T-cell (primary cell): ENCODE data around the gene USP11. TPM values are rescaled to one million over a fixed set of nuclear protein-coding genes. Genes with fewer than 3 reads are reported as not detected.
"Not testable (repeated sequence)": the region's sequence is repeated elsewhere in the genome, so short reads cannot be mapped to it uniquely, and the experiment has no call there.

Source experiments
- ATAC-seq, 4 experiments: fragments of 200-7000 bp in 3 of 4; fragments of 150-1000 bp in 1 of 4; cut with Tn5 transposase; replicated peaks in 1 of 4; 1 replicate in 3 of 4; 2 replicates in 1 of 4; pipeline ENCODE4 v1.10.0; 2021; ENCODE audit warnings: moderate library complexity in 3 of 4, mild to moderate bottlenecking in 2 of 4, moderate number of reproducible peaks in 1 of 4
- CTCF ChIA-PET, 2 donors: fragments of 300-600 bp; sonication (Branson Sonifier 250); formaldehyde crosslinking; loops; one replicate each; lab custom pipeline; 2022; ENCODE audit warnings: antibody characterized with exemption in 2 of 2; lab: Charles Lee
- POLR2A ChIA-PET, 2 donors: fragments of 300-600 bp; sonication (Branson Sonifier 250); formaldehyde crosslinking; loops; one replicate each; lab custom pipeline; 2022; ENCODE audit warnings: antibody characterized with exemption in 2 of 2; lab: Charles Lee
- DNase-seq, 35 experiments: peaks; one replicate each; pipeline versions ENCODE4 v3.0.0 to v3.0.0-alpha.2; 2013 to 2023
- H3K27ac ChIP-seq: one replicate; pipeline ENCODE4 v1.5.1; 2013; ENCODE audit warnings: low read length
- H3K27me3 ChIP-seq, 2 experiments: replicated peaks in 1 of 2; 1 replicate in 1 of 2; 2 replicates in 1 of 2; pipeline versions ENCODE4 v1.6.1 to v1.7.0; 2013; ENCODE audit warnings: low read length in 1 of 2, mixed read lengths in 1 of 2; ENCODE audit not compliant: control insufficient read depth in 2 of 2, insufficient read depth in 2 of 2; ENCODE audit errors: extremely low read depth in 1 of 2
- H3K36me3 ChIP-seq, 2 donors: 1 replicate in 1 of 2; 2 replicates in 1 of 2; pipeline versions ENCODE4 v1.6.1 to v1.7.0; 2013; ENCODE audit warnings: low read length in 1 of 2; ENCODE audit not compliant: control insufficient read depth in 2 of 2, insufficient read depth in 1 of 2; ENCODE audit errors: extremely low read depth in 1 of 2
- H3K4me1 ChIP-seq, 2 experiments: 1 replicate in 1 of 2; 2 replicates in 1 of 2; pipeline versions ENCODE4 v1.6.1 to v1.7.0; 2013; ENCODE audit warnings: low read length in 2 of 2, mixed read lengths in 1 of 2; ENCODE audit not compliant: insufficient read depth in 2 of 2, control insufficient read depth in 1 of 2; ENCODE audit errors: extremely low read depth in 1 of 2
- H3K4me3 ChIP-seq, 2 donors: 1 replicate in 1 of 2; 2 replicates in 1 of 2; pipeline versions ENCODE4 v1.5.1 to v1.7.0; 2013; ENCODE audit warnings: mild to moderate bottlenecking in 2 of 2, low read length in 1 of 2, moderate library complexity in 1 of 2; ENCODE audit not compliant: control insufficient read depth in 1 of 2; ENCODE audit errors: extremely low read depth in 1 of 2
- H3K9me3 ChIP-seq: 2 replicates; pipeline ENCODE4 v1.7.0; 2013
- H3K27ac Mint-ChIP-seq, 2 donors: one replicate each; pipeline ENCODE4 v1.8.0; 2020 to 2021; ENCODE audit warnings: mild to moderate bottlenecking in 2 of 2, mixed read lengths in 2 of 2
- H3K27me3 Mint-ChIP-seq, 2 donors: one replicate each; pipeline ENCODE4 v1.8.0; 2021 to 2022; ENCODE audit warnings: mixed read lengths in 2 of 2
- H3K36me3 Mint-ChIP-seq: one replicate; pipeline ENCODE4 v1.8.0; 2021; ENCODE audit warnings: mixed read lengths
- H3K4me1 Mint-ChIP-seq, 3 donors: one replicate each; pipeline ENCODE4 v1.8.0; 2020 to 2022; ENCODE audit warnings: mixed read lengths in 3 of 3, mild to moderate bottlenecking in 1 of 3
- H3K4me3 Mint-ChIP-seq, 3 donors: one replicate each; pipeline ENCODE4 v1.8.0; 2020 to 2022; ENCODE audit warnings: mild to moderate bottlenecking in 3 of 3, mixed read lengths in 3 of 3, moderate library complexity in 3 of 3
- H3K9me3 Mint-ChIP-seq, 3 donors: one replicate each; pipeline ENCODE4 v1.8.0; 2020 to 2022; ENCODE audit warnings: mixed read lengths in 3 of 3
- WGBS: methylation state at CpG from one replicate; pipeline ENCODE4 v1.1.5; 2013; ENCODE audit warnings: missing lambda C conversion rate; ENCODE audit not compliant: insufficient coverage; 5-methylcytosine and 5-hydroxymethylcytosine counted together
- total RNA-seq, 35 experiments: library from RNA in 6 of 35; stranded (reverse) in 6 of 35; fragments of 120-200 nt in 1 of 35; gene quantifications; one replicate each; pipeline versions ENCODE4 v1.2.1 to v1.2.4 and lab custom pipeline; 2013 to 2026

The USP11 gene
- total RNA-seq, 5 donors from 2014 or later (not counting 1 experiment from before 2014, with no cell fraction given), result 72.3 to 122 (median 85.5) TPM

DNA sequence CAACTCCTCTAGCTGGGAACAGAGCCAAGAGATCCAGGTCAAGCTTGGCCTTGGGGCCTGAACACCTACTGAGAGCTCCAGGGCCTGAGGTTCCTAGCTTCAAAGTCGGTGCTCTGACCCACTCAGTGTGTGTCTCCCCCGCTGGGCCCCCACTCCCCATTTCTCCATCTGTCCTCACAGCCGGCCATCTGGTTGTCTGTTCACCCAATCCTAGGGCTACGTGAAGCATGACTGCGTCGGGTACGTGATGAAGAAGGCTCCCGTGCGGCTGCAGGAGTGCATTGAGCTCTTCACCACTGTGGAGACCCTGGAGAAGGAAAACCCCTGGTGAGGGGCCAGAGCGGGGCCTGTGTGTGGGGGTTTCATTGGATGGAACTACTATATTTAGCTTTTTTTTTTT, 12.3 kb downstream of the USP11 start:
- H3K4me3 Mint-ChIP-seq, result no peak overlapping the region
- peaks cover 0 to 4% of the 10 kb centered on the region in 2 donors for H3K27me3 Mint-ChIP-seq
- ChIA-PET POLR2A (interaction anchor here (0.6 kb wide), 4 partner anchors 10 to 281 kb away, joined by 3 to 9 read pairs (median 6); no protein-coding TSS in a partner anchor), CTCF (no interaction called here)
- Histone ChIP-seq H3K9me3 (no peaks in the 10 kb centered on the region), H3K4me1 (no peaks in the 10 kb centered on the region), H3K27ac (no peak overlapping the region), H3K27me3 (peaks cover 0 to 2% of the 10 kb centered on the region in 2 experiments), H3K36me3 (peaks cover 3 to 40% of the 10 kb centered on the region in 2 donors), H3K4me3 (no peak overlapping the region)
- no peak for ATAC-seq
- peaks cover 28% of the 10 kb centered on the region for H3K36me3 Mint-ChIP-seq
- H3K9me3 Mint-ChIP-seq, result no peaks in the 10 kb centered on the region
- H3K27ac Mint-ChIP-seq, result no peak overlapping the region
- peaks cover 0 to 5% (median 0%) of the 10 kb centered on the region in 3 donors for H3K4me1 Mint-ChIP-seq
- no CpG with 5 or more reads among the region's 10 CpGs for WGBS
- DNase-seq, result no peak

DNA sequence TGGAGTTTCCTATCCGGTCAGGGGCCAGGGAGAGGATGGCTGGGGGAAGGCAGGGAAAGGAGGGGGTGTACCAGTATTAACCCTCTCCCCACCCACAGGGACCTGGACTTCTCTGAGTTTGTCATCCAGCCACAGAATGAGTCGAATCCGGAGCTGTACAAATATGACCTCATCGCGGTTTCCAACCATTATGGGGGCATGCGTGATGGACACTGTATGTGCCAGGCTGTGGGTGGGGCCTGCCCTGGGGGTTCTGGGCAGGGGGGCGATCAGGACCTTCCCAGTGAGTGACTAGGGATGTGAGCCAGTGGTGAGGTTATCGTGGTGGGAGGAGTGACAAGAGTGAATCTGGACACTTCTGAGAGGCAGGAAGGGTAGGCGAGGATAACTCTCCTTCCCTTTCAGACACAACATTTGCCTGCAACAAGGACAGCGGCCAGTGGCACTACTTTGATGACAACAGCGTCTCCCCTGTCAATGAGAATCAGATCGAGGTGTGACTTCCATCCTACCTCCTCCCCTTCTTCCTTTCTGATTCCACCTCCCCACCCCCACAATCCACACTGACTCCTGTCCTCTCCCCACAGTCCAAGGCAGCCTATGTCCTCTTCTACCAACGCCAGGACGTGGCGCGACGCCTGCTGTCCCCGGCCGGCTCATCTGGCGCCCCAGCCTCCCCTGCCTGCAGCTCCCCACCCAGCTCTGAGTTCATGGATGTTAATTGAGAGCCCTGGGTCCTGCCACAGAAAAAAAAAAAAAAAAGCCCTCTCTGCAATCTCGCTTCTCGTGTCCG, 14.6 kb downstream of the USP11 start:
- H3K4me1 Mint-ChIP-seq, result no peaks in the 10 kb centered on the region
- no peaks in the 10 kb centered on the region for H3K27me3 Mint-ChIP-seq
- H3K27ac Mint-ChIP-seq, result no peak overlapping the region
- H3K27ac ChIP-seq, result no peak overlapping the region
- CTCF ChIA-PET, result interaction anchor here in 1 of 2 donors (0.7 kb wide), 1 partner anchor 12 kb away, joined by 7 read pairs; no protein-coding TSS in a partner anchor
- no peaks in the 10 kb centered on the region for H3K4me1 ChIP-seq
- H3K27me3 ChIP-seq, result peaks cover 0 to 2% of the 10 kb centered on the region in 2 experiments
- peaks cover 14% of the 10 kb centered on the region for H3K36me3 Mint-ChIP-seq
- no peak for DNase-seq
- 87% methylated on average over 3 of the region's 23 CpGs for WGBS
- H3K4me3 Mint-ChIP-seq, result no peak overlapping the region
- POLR2A ChIA-PET, result no interaction called here
- no peaks in the 10 kb centered on the region for H3K9me3 ChIP-seq
- peaks cover 0 to 20% of the 10 kb centered on the region in 2 donors for H3K36me3 ChIP-seq
- H3K9me3 Mint-ChIP-seq, result no peaks in the 10 kb centered on the region
- ATAC-seq, result no peak
- no peak overlapping the region for H3K4me3 ChIP-seq

DNA sequence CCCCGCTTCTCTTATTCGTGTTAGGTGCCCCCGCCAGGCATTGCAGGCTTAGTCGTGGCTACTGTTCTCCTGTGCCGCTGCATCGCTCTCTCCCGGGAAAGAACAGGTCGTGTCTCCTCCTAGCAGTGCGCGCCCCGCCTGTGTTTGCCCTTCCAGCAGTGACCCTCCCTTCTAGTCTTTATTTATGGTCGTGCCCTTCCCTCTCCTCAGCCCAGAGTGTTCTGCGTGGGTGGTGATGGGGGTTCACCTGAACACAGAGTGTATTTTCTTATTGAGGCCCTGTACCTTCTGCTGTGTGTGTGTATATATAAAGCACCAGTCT, 15.2 kb downstream of the USP11 start:
- ATAC-seq, result peak in 1 of 4 experiments; percentile 9
- 98% methylated on average over 6 of the region's 13 CpGs for WGBS

DNA sequence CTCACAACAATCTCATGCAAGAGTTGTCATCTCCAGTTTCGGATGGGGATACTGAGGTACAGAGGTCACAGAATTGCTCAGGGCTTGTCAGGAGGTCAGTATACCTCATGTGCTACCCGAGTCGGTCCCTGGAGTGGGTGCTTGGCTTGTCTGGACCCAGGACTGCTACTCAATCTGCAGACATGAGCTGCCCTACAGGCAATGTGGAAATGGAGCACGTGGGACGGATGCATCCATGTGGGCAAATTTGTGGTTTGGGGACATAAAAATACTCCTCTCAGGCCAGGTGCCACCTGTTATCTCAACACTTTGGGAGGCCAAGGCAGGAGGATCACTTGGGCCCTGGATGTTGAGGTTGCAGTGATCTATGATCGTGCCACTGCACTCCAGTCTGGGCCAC, 15.8 kb downstream of the USP11 start:
- H3K9me3 Mint-ChIP-seq, result no peaks in the 10 kb centered on the region
- DNase-seq, result no peak
- no peaks in the 10 kb centered on the region for H3K4me1 Mint-ChIP-seq
- Histone ChIP-seq H3K36me3 (peaks cover 0 to 16% of the 10 kb centered on the region in 2 donors), H3K4me1 (no peaks in the 10 kb centered on the region), H3K4me3 (no peak overlapping the region), H3K27ac (no peak overlapping the region), H3K27me3 (peaks cover 0 to 2% of the 10 kb centered on the region in 2 experiments), H3K9me3 (no peaks in the 10 kb centered on the region)
- no peak overlapping the region for H3K4me3 Mint-ChIP-seq
- peaks cover 14% of the 10 kb centered on the region for H3K36me3 Mint-ChIP-seq
- no peak overlapping the region for H3K27ac Mint-ChIP-seq
- ChIA-PET CTCF (no interaction called here), POLR2A (no interaction called here)
- no peak for ATAC-seq
- 90% methylated on average over 2 of the region's 6 CpGs for whole genome bisulfite sequencing
- no peaks in the 10 kb centered on the region for H3K27me3 Mint-ChIP-seq

More for the DNA sequence above, 15.2 kb downstream of the USP11 start:
- DNase-seq, result no peak
- Mint-ChIP-seq H3K4me3 (no peak overlapping the region), H3K36me3 (peaks cover 14% of the 10 kb centered on the region), H3K4me1 (no peaks in the 10 kb centered on the region), H3K9me3 (no peaks in the 10 kb centered on the region), H3K27ac (no peak overlapping the region), H3K27me3 (no peaks in the 10 kb centered on the region)
- Histone ChIP-seq H3K4me3 (no peak overlapping the region), H3K36me3 (peaks cover 0 to 16% of the 10 kb centered on the region in 2 donors), H3K4me1 (no peaks in the 10 kb centered on the region), H3K27me3 (peaks cover 0 to 2% of the 10 kb centered on the region in 2 experiments), H3K27ac (no peak overlapping the region), H3K9me3 (no peaks in the 10 kb centered on the region)
- CTCF ChIA-PET, result interaction anchor here in 1 of 2 donors (0.7 kb wide), 1 partner anchor 12 kb away, joined by 7 read pairs; no protein-coding TSS in a partner anchor
- POLR2A ChIA-PET, result no interaction called here

DNA sequence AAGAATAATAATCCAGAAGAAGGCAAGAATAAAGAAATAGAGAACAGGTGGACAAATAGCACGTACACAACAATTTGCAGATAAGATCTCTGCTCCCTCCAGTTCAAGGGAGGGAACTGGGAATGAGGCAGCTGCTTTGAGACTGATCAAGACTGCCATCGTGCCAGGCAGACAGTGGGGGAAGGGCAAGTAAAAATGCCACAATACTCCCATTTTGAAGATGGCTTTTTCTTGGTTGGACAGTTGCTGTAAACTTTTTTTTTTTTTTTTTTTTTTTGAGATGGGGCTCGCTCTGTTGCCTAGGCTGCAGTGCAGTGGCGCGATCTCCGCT, 17.2 kb downstream of the USP11 start:
- H3K36me3 ChIP-seq, result peaks cover 0 to 8% of the 10 kb centered on the region in 2 donors
- Mint-ChIP-seq H3K27ac (no peak overlapping the region), H3K36me3 (peaks cover 11% of the 10 kb centered on the region), H3K4me1 (no peaks in the 10 kb centered on the region), H3K9me3 (peaks cover 0 to 4% (median 3%) of the 10 kb centered on the region in 3 donors), H3K4me3 (no peak overlapping the region), H3K27me3 (peaks cover 0 to 4% of the 10 kb centered on the region in 2 donors)
- no peaks in the 10 kb centered on the region for H3K9me3 ChIP-seq
- WGBS, result no CpG with 5 or more reads among the region's 6 CpGs
- no peaks in the 10 kb centered on the region for H3K4me1 ChIP-seq
- H3K4me3 ChIP-seq, result no peak overlapping the region
- DNase-seq (no peak), ATAC-seq (no peak)
- ChIA-PET CTCF (no interaction called here), POLR2A (no interaction called here)
- peaks cover 0 to 2% of the 10 kb centered on the region in 2 experiments for H3K27me3 ChIP-seq
- no peak overlapping the region for H3K27ac ChIP-seq

DNA sequence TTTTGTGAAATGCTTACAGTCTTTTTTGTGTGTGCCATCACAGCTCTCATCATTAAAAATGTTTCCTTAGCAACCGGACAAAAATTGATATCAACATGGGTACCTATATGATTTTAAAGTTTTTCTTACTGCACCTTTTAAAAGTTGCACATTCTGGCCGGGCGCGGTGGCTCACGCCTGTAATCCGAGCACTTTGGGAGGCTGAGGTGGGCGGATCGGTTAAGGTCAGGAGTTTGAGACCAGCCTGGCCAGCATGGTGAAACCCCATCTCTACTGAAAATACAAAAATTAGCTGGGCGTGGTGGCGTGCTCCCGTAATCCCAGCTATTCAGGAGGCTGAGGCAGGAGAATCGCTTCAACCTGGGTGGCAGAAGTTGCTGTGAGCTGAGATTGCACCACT, 24.8 kb downstream of the USP11 start:
- DNase-seq, H3K27me3 ChIP-seq, H3K9me3 ChIP-seq, H3K4me1 Mint-ChIP-seq, H3K4me3 Mint-ChIP-seq, ATAC-seq, H3K27ac ChIP-seq, H3K36me3 ChIP-seq, H3K9me3 Mint-ChIP-seq, CTCF ChIA-PET, H3K27ac Mint-ChIP-seq, H3K27me3 Mint-ChIP-seq, H3K4me1 ChIP-seq, POLR2A ChIA-PET, H3K36me3 Mint-ChIP-seq, H3K4me3 ChIP-seq: not testable (repeated sequence)
- no CpG with 5 or more reads among the region's 12 CpGs for WGBS
